GM23338 (cell line): ENCODE data around the gene DSCAML1. TPM values are rescaled to one million over a fixed set of nuclear protein-coding genes. Genes with fewer than 3 reads are reported as not detected.

Source experiments
- ATAC-seq: fragments of 200-7000 bp; cut with Tn5 transposase; 3 replicates; pipeline ENCODE4 v1.9.1; 2020
- DNase-seq: peaks from one replicate; pipeline ENCODE4 v3.0.0-alpha.2; 2015; ENCODE audit warnings: low spot score
- H2AFZ ChIP-seq: fragments of 200-600 bp; sonication (generic); 2 replicates; pipeline ENCODE4 v1.8.0; 2016; ENCODE audit warnings: antibody characterized with exemption, mild to moderate bottlenecking, moderate library complexity
- H3F3A ChIP-seq: fragments of 200-600 bp; sonication (generic); replicated peaks from 2 replicates; pipeline ENCODE4 v1.8.0; 2017; ENCODE audit warnings: antibody characterized with exemption, mixed run types, low read depth
- H3K27ac ChIP-seq: fragments of 200-600 bp; sonication (generic); 2 replicates; pipeline ENCODE4 v1.6.1; 2016; ENCODE audit warnings: low read depth
- H3K27me3 ChIP-seq: fragments of 200-600 bp; sonication (generic); 2 replicates; pipeline ENCODE4 v1.8.0; 2016; ENCODE audit warnings: mild to moderate bottlenecking, mixed run types, moderate library complexity; ENCODE audit not compliant: insufficient read depth
- H3K36me3 ChIP-seq: fragments of 200-600 bp; sonication (generic); 2 replicates; pipeline ENCODE4 v1.8.0; 2016; ENCODE audit warnings: mild to moderate bottlenecking; ENCODE audit not compliant: insufficient read depth
- H3K4me1 ChIP-seq: fragments of 200-600 bp; sonication (generic); 2 replicates; pipeline ENCODE4 v1.8.0; 2016; ENCODE audit warnings: mild to moderate bottlenecking, moderate library complexity; ENCODE audit not compliant: insufficient read depth
- H3K4me2 ChIP-seq: fragments of 200-600 bp; sonication (generic); 2 replicates; pipeline ENCODE4 v1.7.1; 2017; ENCODE audit warnings: mixed run types
- H3K4me3 ChIP-seq: fragments of 200-600 bp; sonication (generic); 2 replicates; pipeline ENCODE4 v1.6.1; 2016; ENCODE audit warnings: mixed run types
- H3K79me2 ChIP-seq: fragments of 200-600 bp; sonication (generic); replicated peaks from 2 replicates; pipeline ENCODE4 v1.8.0; 2017; ENCODE audit warnings: mild to moderate bottlenecking; ENCODE audit not compliant: insufficient read depth
- H3K9me2 ChIP-seq: fragments of 200-600 bp; sonication (generic); 2 replicates; pipeline ENCODE4 v1.8.0; 2017; ENCODE audit not compliant: insufficient read depth
- H4K20me1 ChIP-seq: fragments of 200-600 bp; sonication (generic); replicated peaks from 2 replicates; pipeline ENCODE4 v1.8.0; 2017; ENCODE audit warnings: mild to moderate bottlenecking; ENCODE audit not compliant: insufficient read depth
- H3K27ac Mint-ChIP-seq: 2 replicates; pipeline ENCODE4 v1.8.0; 2020; ENCODE audit warnings: inconsistent platforms, mild to moderate bottlenecking, moderate library complexity, mixed read lengths
- H3K27me3 Mint-ChIP-seq: 3 replicates; pipeline ENCODE4 v1.8.0; 2022; ENCODE audit warnings: low read depth, mild to moderate bottlenecking, moderate library complexity, mixed read lengths, inconsistent platforms; ENCODE audit not compliant: insufficient read depth, poor library complexity
- H3K36me3 Mint-ChIP-seq: 3 replicates; pipeline ENCODE4 v1.8.0; 2021; ENCODE audit warnings: low read depth, mild to moderate bottlenecking, inconsistent platforms, moderate library complexity, mixed read lengths
- H3K4me1 Mint-ChIP-seq: 3 replicates; pipeline ENCODE4 v1.8.0; 2020; ENCODE audit warnings: mild to moderate bottlenecking, inconsistent platforms, mixed read lengths
- H3K4me3 Mint-ChIP-seq: 3 replicates; pipeline ENCODE4 v1.8.0; 2021; ENCODE audit warnings: moderate library complexity, mild to moderate bottlenecking, inconsistent platforms, mixed read lengths
- H3K9me3 Mint-ChIP-seq: 3 replicates; pipeline ENCODE4 v1.8.0; 2020; ENCODE audit warnings: moderate library complexity, mild to moderate bottlenecking, inconsistent platforms, mixed read lengths
- CREB1 ChIP-seq: fragments of 250-450 bp; sonication (Bioruptor Pico); IDR thresholded peaks from 2 replicates; pipeline ENCODE4 v1.5.0; 2020; ENCODE audit warnings: low read depth, mild to moderate bottlenecking, moderate library complexity
- EZH2 ChIP-seq: fragments of 200-600 bp; sonication (generic); IDR thresholded peaks from one replicate; pipeline ENCODE4 v1.8.0; 2017; ENCODE audit warnings: antibody characterized with exemption, mild to moderate bottlenecking, low read depth; ENCODE audit not compliant: unreplicated experiment
- EZH2phosphoT487 ChIP-seq: fragments of 200-600 bp; sonication (generic); IDR thresholded peaks from one replicate; pipeline ENCODE4 v1.8.1; 2018; ENCODE audit warnings: antibody characterized with exemption; ENCODE audit not compliant: unreplicated experiment
- JUNB ChIP-seq: IDR thresholded peaks from one replicate; pipeline ENCODE4 v1.6.1; 2016; ENCODE audit warnings: antibody characterized with exemption; ENCODE audit not compliant: unreplicated experiment
- NANOG ChIP-seq: IDR thresholded peaks from 2 replicates; pipeline ENCODE4 v1.6.1; 2016; ENCODE audit warnings: antibody characterized with exemption, borderline replicate concordance
- POLR2AphosphoS5 ChIP-seq: IDR thresholded peaks from 2 replicates; pipeline ENCODE4 v1.6.1; 2016; ENCODE audit warnings: antibody characterized with exemption, low read depth
- REST ChIP-seq: IDR thresholded peaks from one replicate; pipeline ENCODE4 v1.6.1; 2018; ENCODE audit warnings: antibody characterized with exemption; ENCODE audit not compliant: unreplicated experiment
- STAT1 ChIP-seq: IDR thresholded peaks from one replicate; pipeline ENCODE4 v1.6.1; 2016; ENCODE audit warnings: antibody characterized with exemption; ENCODE audit not compliant: unreplicated experiment
- ZNF114 ChIP-seq: fragments of 250-450 bp; sonication (Bioruptor Pico); IDR thresholded peaks from 2 replicates; pipeline ENCODE4 v1.5.0; 2020; ENCODE audit warnings: mild to moderate bottlenecking, moderate library complexity
- ZNF331 ChIP-seq: fragments of 250-450 bp; sonication (Bioruptor Pico); IDR thresholded peaks from 2 replicates; pipeline ENCODE4 v1.5.0; 2020; ENCODE audit warnings: low read depth, mild to moderate bottlenecking, moderate library complexity
- polyA plus RNA-seq: library from polyadenylated mRNA; unstranded; fragments of >200 nt; fragmentation: Nextera tagmentation; extraction: Ambion mirVana; gene quantifications from 2 replicates; pipeline ENCODE4 v1.2.1, GENCODE V29; 2016
- total RNA-seq: library from RNA; depleted of rRNA; stranded (reverse); fragments of >200 nt; shearing (Covaris generic); gene quantifications from 2 replicates; pipeline ENCODE4 v1.2.3, GENCODE V29; 2014
- TF ChIP-seq, protein P1 (sequence below): IDR thresholded peaks from 2 replicates; pipeline ENCODE4 v1.6.1; 2016; ENCODE audit warnings: antibody characterized with exemption
- TF ChIP-seq, protein P2 (sequence below): fragments of 250-450 bp; sonication (Bioruptor Pico); IDR thresholded peaks from 2 replicates; pipeline ENCODE4 v1.5.0; 2020; ENCODE audit warnings: mild to moderate bottlenecking, moderate library complexity
- TF ChIP-seq, protein P3 (sequence below), 2 experiments: fragments of 200-600 bp in 1 of 2; sonication (generic) in 1 of 2; conservative IDR thresholded peaks; 2 replicates each; pipeline versions ENCODE4 v1.5.1 to v1.6.1; 2016 to 2017; ENCODE audit warnings: antibody characterized with exemption in 2 of 2, low read depth in 2 of 2, mild to moderate bottlenecking in 2 of 2, moderate library complexity in 1 of 2

The DSCAML1 gene
- total and polyA plus RNA-seq, 2 experiments from 2014 or later, result 0.17 TPM; not detected in 1

DNA sequence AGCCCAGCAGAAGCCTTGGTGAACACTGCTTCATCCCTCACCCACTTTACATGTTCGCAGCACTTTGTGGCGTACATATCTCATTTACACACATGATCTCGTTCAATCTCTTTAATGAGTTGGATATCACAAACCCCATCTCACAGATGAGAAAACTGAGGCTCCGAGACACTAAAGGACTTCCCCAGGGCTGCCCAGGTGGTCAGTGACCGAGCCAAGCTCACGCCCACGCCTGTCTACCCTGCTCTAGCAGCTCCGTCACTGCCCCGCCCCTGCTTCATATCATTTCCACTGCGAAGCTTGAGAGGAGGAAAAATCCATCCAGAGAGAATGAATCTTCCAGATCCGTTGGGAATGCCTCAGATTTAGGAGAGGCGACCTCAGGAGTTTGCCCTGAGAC lies 11.8 kb upstream of the DSCAML1 start:
- Mint-ChIP-seq H3K4me1 (peaks cover 5% of the 10 kb centered on the region; the same call in 1 of the 3 replicates), H3K4me3 (no peak overlapping the region), H3K9me3 (no peaks in the 10 kb centered on the region), H3K27ac (no peak overlapping the region), H3K27me3 (peaks cover 1% of the 10 kb centered on the region), H3K36me3 (no peaks in the 10 kb centered on the region; the same call in 2 of the 3 replicates)
- H3K27me3 ChIP-seq, result 0 out of 2 replicates have a peak, but pooled peaks cover 4% of the 10 kb centered on the region
- no peaks in the 10 kb centered on the region for H3F3A ChIP-seq
- no peak overlapping the region for H3K4me2 ChIP-seq
- TF ChIP-seq STAT1 (no peak), JUNB (no peak), REST (no peak), EZH2 (no peak), NANOG (no peak), POLR2AphosphoS5 (no peak), ZNF331 (no peak), CREB1 (CRISPR knock-in tag) (no peak), ZNF114 (CRISPR knock-in tag) (no peak), EZH2phosphoT487 (no peak)
- TF ChIP-seq, protein P1, sequence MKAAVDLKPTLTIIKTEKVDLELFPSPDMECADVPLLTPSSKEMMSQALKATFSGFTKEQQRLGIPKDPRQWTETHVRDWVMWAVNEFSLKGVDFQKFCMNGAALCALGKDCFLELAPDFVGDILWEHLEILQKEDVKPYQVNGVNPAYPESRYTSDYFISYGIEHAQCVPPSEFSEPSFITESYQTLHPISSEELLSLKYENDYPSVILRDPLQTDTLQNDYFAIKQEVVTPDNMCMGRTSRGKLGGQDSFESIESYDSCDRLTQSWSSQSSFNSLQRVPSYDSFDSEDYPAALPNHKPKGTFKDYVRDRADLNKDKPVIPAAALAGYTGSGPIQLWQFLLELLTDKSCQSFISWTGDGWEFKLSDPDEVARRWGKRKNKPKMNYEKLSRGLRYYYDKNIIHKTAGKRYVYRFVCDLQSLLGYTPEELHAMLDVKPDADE, result no peak
- TF ChIP-seq, protein P2, sequence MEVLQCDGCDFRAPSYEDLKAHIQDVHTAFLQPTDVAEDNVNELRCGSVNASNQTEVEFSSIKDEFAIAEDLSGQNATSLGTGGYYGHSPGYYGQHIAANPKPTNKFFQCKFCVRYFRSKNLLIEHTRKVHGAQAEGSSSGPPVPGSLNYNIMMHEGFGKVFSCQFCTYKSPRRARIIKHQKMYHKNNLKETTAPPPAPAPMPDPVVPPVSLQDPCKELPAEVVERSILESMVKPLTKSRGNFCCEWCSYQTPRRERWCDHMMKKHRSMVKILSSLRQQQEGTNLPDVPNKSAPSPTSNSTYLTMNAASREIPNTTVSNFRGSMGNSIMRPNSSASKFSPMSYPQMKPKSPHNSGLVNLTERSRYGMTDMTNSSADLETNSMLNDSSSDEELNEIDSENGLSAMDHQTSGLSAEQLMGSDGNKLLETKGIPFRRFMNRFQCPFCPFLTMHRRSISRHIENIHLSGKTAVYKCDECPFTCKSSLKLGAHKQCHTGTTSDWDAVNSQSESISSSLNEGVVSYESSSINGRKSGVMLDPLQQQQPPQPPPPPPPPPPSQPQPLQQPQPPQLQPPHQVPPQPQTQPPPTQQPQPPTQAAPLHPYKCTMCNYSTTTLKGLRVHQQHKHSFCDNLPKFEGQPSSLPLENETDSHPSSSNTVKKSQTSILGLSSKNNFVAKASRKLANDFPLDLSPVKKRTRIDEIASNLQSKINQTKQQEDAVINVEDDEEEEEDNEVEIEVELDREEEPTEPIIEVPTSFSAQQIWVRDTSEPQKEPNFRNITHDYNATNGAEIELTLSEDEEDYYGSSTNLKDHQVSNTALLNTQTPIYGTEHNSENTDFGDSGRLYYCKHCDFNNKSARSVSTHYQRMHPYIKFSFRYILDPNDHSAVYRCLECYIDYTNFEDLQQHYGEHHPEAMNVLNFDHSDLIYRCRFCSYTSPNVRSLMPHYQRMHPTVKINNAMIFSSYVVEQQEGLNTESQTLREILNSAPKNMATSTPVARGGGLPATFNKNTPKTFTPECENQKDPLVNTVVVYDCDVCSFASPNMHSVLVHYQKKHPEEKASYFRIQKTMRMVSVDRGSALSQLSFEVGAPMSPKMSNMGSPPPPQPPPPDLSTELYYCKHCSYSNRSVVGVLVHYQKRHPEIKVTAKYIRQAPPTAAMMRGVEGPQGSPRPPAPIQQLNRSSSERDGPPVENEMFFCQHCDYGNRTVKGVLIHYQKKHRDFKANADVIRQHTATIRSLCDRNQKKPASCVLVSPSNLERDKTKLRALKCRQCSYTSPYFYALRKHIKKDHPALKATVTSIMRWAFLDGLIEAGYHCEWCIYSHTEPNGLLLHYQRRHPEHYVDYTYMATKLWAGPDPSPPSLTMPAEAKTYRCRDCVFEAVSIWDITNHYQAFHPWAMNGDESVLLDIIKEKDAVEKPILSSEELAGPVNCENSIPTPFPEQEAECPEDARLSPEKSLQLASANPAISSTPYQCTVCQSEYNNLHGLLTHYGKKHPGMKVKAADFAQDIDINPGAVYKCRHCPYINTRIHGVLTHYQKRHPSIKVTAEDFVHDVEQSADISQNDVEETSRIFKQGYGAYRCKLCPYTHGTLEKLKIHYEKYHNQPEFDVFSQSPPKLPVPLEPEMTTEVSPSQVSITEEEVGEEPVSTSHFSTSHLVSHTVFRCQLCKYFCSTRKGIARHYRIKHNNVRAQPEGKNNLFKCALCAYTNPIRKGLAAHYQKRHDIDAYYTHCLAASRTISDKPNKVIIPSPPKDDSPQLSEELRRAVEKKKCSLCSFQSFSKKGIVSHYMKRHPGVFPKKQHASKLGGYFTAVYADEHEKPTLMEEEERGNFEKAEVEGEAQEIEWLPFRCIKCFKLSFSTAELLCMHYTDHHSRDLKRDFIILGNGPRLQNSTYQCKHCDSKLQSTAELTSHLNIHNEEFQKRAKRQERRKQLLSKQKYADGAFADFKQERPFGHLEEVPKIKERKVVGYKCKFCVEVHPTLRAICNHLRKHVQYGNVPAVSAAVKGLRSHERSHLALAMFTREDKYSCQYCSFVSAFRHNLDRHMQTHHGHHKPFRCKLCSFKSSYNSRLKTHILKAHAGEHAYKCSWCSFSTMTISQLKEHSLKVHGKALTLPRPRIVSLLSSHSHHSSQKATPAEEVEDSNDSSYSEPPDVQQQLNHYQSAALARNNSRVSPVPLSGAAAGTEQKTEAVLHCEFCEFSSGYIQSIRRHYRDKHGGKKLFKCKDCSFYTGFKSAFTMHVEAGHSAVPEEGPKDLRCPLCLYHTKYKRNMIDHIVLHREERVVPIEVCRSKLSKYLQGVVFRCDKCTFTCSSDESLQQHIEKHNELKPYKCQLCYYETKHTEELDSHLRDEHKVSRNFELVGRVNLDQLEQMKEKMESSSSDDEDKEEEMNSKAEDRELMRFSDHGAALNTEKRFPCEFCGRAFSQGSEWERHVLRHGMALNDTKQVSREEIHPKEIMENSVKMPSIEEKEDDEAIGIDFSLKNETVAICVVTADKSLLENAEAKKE, result no peak
- TF ChIP-seq, protein P3, sequence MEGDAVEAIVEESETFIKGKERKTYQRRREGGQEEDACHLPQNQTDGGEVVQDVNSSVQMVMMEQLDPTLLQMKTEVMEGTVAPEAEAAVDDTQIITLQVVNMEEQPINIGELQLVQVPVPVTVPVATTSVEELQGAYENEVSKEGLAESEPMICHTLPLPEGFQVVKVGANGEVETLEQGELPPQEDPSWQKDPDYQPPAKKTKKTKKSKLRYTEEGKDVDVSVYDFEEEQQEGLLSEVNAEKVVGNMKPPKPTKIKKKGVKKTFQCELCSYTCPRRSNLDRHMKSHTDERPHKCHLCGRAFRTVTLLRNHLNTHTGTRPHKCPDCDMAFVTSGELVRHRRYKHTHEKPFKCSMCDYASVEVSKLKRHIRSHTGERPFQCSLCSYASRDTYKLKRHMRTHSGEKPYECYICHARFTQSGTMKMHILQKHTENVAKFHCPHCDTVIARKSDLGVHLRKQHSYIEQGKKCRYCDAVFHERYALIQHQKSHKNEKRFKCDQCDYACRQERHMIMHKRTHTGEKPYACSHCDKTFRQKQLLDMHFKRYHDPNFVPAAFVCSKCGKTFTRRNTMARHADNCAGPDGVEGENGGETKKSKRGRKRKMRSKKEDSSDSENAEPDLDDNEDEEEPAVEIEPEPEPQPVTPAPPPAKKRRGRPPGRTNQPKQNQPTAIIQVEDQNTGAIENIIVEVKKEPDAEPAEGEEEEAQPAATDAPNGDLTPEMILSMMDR (conservative IDR thresholded peaks at IDR 0.05; ENCODE audit: low read depth in 2 of 2), result no peak
- H3K4me3 ChIP-seq, result no peak overlapping the region
- ATAC-seq (no peak), DNase-seq (no peak)
- no peaks in the 10 kb centered on the region for H3K9me2 ChIP-seq
- H3K36me3 ChIP-seq, result no peaks in the 10 kb centered on the region
- H3K4me1 ChIP-seq, result 0 out of 2 replicates have a peak, but pooled peaks cover 3% of the 10 kb centered on the region
- H3K79me2 ChIP-seq, result no peaks in the 10 kb centered on the region
- H3K27ac ChIP-seq, result no peak overlapping the region
- H2AFZ ChIP-seq, result 0 out of 2 replicates have a peak overlapping the region, but pooled peaks have one; percentile 43
- H4K20me1 ChIP-seq, result no peaks in the 10 kb centered on the region
